Ureter (tissue), 1 donor: ENCODE data around the gene MAN2A1. TPM values are rescaled to one million over a fixed set of nuclear protein-coding genes. Genes with fewer than 3 reads are reported as not detected.

Experiments
- DNase-seq: peaks from one replicate; pipeline ENCODE4 v3.0.0-alpha.2; 2020; ENCODE audit warnings: low spot score
- total RNA-seq: library from RNA; stranded (reverse); gene quantifications from one replicate; pipeline ENCODE4 v1.2.4, GENCODE V29; 2023
- donor health status: DM: yes; HTN: yes; CAD: no.

Gene MAN2A1
- total RNA-seq, 1 donor from 2014 or later: 56.9 TPM

DNA sequence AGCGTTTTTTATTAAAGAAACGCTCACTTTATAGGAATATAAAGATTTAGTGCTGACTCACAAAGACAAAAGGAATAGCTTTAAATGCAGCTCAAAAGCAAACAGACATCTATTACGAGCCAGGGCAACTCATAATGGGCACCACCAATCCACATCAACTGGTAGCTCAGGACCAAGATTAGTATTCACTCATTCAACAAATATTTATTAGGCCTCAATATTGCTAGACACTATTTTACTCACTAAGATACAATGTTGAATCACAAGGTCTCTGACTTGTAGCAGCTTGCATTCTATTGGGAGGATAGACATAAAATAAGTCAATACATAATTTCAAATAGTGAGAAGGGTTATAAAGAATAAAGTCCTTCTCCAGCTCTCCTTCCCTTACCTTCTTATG, 8.0 kb upstream of the MAN2A1 start:
- no peak for DNase-seq

DNA sequence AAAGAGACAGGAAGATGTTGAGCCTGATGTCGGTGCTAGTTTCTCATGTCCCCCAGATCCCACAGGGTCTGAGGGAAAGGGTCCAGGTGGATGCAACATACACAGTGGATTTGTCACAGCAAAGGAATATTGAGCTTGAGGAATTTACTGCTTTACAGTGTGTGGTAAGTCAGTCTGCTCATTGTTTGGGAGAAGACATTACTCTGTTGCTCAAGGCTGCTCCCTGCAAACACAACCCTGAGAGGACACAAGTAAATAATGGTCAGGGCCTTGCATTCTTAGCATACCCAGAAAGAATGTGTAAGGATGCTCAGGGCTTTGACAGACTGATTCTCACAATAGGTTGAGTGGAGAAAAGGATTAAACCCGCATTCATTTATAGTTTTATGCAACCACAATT, 7.3 kb upstream of the MAN2A1 start:
- DNase-seq: no peak

DNA sequence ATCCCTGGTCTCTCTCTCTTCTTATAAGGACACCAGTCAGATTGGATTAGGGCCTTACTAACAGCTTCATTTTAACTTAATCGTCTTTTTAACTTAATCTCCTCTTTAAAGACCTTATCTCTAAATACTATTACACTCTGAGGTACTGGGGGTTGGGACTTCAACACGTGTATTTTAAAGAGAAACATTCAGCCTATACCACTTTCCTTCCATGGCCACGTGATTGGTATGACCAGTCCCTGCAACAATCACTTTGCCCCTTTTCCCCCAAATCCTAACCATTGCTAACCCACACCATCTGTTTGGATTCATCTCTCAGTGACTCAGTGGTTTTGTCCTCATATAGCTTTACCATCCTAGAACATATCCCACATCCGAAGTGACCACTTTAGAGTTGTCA, 3.8 kb upstream of the MAN2A1 start:
- no peak for DNase-seq

DNA sequence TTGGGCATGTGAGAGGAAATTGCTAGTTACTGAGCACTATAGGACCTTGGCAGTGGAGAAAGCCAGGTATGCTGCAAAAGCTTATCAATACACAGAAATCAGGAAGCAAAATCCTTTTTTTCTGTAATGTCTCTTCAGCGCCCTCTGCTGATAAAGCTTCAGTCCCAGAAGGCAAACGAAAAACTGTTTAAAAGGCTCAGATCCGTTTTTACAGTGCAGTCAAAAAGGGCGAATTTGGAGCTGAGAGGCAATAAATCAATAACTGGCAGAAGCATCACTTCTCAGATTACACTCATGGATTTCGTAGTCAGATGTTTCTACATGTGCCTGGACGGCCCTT, 1.1 kb upstream of the MAN2A1 start:
- no peak for DNase-seq

DNA sequence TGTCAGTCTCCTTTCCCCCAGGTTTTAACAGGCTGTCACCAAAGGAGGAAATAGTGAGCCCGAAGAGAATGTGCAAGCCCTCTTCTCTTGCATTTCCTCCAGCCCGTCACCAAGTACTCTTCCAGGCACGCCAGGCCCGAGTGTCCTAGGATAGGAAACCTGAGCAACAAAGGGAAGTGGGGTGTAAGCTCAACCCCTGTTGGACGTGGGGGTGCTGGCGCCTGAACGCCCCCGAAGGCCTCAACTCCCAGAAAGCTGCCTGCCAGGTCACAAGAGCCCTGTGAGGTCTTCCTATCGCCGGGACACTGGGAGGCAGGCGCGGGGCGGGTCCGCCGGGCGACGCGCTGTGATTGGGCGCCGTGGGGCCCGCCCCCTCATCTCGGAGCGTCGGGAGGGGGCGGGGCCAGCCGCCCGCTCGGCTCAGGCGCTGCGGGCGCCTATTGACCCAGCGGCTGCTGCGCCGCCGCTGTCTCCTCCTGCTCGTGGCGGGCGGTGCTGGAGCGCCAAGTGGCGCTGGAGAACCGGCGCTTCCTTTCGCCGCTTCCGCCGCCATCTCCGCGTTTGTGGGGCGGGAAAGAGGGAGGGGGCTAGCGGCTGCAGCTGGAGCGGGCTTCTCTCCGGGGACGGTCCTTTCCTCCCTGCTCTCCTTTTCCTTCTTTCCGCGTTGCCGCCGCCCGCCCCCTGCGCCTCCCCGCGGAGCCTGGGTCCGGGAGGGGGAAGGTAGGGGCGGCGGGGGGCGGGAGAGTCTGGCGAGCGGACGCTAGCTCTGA, 572 bp upstream of the MAN2A1 start:
- peak; percentile 88 for DNase-seq

DNA sequence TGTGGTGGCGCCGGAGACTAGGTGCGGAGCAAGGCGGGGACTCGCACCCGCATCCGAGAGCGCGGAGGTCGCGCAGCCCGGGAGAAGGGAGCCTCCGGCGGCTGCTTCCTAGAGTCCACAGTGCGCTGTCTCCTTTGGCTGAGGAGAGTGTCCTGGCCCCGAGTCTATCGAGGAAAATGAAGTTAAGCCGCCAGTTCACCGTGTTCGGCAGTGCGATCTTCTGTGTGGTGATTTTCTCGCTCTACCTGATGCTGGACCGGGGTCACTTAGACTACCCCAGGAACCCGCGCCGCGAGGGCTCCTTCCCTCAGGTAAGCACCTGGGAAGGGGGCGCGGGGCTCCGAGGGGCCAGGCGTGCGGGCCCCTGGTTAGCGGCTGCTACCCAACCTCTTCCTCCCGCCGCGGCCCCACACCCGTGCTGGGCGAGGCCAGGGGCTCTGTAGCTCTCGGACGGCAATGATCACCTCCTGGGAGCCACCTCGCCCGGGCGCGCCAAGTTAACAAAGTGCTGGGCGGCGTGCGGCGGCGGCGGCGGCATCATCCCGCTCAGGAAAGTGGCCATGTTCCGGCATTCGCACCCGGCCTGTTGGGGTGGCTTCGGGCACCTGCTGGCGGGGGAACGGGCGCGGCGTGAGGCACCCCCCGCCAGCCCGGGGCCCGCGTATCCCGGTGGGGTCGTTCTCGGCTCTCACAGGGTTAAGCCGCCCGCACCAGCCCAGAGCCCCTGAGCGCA, 681 bp downstream of the MAN2A1 start:
- DNase-seq: peak; percentile 56

DNA sequence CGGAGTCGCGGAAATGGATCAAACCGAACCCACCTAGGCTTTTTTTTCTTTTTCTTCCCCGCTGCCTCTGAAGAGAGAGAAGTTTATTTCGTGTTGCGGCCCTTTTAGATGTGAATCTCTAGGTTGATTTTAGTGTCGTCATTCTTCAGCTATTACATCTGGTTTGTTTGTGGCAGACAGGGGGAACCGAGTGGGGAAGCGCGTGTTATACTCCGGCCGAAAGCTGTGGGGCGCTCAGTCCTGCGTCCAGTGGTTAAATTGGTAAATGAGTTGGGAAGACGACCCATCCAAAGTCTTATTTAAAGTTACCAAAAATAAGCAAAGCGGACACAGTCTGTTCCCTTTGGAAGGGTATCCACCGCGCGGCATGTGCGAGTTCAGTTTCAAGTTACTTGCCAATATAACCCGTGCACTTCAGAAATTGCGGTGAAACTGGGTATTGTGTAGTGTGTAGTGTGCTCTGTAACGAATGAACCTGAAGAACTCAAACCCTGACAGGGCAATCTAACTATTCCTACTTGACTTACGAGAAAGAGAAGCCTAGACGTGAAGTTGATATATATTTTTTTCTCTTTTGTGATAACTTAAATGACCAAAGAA, 1.3 kb downstream of the MAN2A1 start:
- peak; percentile 82 for DNase-seq

DNA sequence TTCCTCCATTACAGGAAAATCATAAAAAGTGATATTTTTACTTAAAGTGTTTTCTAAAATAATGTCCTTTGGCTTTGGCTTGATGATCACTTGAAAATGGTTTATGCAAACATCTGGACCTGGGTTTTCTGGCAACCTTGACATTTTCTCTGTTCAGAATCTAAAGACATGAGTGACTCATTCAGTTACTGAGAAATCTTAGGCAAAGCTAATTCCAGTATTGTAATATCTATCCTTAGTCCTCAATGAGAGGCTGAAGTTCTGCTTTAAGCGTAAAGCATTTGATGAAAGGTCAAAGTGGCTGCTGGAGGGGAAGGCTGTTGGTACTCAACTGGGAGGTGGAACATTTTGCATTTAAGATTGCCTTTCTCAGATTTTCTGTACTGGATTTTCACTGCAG, 2.3 kb downstream of the MAN2A1 start:
- no peak for DNase-seq

DNA sequence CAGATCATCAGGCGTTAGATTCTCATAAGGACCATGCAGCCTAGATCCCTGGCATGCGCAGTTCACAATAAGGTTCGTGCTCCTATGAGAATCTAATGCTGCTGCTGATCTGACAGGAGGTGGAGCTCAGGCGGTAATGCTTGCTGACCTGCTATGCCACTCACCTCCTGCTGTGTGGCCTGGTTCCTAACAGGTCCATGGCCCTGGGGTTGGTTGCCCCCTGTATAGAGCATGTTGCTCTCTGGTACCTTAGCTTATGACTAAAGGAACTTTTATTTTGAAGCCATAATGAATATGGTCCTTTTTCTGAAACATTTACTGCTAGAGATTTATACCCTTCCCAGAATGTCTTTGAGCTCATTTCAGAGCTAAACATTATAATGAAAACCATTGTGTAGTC, 3.1 kb downstream of the MAN2A1 start:
- no peak for DNase-seq

DNA sequence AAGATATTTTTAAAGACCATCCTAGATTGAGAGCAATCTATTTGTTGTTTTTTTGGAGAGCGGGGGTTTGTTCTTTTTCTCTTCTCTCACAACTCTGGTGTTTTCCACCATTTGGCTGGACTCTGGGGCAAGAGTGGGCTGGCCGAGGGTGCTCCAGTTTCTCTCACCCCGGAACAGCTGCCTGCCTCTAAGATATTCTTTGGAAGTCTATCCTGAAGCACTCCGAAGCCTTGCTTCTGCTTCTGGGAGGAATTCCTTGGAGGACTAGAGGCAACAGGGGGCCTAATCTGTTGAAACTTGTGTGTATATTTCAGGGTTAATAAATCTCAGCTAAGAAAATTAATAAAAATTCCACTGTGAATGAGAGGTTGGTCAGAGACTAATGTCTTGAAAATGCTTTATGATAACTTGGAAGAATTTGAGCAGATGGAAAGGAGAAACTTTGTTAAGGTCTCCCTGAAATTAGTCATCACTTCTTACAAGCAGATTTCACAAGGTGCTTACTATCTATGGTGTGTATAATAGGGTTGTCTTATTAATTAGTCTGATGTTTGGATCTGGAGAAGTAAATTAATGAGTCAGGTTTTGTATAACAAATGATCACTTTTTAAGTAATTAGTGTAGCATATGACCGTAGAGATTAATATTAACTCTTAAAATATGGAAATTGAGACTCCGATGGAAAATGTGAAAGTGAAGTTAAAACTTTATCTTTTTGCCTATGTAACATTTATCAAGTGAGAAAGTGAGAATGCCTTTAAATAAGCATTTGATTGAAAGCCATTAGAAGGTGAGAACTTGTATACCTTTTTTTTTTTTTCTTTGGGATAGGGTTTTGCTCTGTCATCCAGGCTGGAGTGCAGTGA, 4.0 kb downstream of the MAN2A1 start:
- no peak for DNase-seq

DNA sequence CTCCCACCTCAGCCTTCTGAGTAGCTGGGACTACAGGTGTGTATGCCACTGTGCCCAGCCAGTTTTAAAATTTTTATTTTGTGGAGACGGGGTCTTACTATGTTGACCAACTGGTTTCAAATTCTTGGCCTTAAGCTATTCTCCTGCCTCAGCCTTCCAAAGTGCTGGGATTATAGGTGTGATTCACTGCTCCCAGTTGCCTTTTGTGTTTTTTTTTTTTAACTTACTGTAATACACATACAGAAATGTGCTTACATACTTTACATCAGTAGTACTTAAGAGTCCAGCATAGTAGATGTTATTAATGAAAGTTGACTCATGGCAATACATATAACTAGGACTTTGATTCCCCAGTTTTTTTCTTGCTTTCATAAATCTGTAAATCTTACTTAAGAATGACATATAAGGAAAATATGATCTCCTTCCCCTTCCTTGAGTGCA, 4.7 kb downstream of the MAN2A1 start:
- no peak for DNase-seq

DNA sequence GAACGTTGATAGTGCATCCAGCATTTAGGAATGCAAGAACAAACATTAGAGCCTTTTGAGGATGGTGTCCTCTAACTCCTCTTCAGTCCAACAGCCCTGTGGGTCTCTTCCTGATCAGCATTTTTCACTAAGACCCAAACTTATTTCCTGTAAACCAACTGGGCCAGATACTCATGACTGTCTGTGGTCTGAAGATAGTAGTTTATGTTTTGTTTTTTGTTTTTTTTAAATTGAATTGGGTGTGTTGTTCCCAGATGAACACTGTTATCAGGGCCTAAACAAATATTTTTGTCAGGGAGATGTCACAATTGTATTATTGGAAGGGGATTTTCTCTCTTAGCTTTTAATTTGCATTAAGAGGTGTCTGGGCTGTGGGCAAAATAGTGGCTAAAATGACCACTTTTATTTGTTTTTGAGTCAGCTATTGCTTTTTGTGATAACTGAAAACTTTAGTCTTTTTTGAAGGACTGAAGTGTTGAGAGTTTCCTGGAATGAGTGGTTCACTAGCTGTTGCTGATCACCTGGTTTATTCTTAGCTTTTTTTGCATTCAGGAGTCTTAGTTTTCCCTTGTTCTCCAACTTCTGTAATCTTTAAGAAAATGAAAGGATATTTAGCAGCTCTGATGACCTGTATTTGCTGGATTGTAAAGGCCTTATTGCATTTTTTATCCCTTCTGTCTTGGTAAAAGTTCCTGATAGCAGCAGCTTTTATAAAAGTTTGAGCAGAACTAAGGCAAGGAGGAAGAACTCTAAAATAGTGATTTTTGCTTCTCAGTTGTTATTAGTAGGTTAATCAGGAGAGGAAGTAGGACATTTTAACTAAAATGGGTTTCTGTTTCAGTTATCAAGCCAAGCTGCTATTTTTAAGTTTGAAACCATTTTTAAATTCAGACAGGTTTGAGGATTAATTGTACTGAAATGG, 5.5 kb downstream of the MAN2A1 start:
- no peak for DNase-seq

DNA sequence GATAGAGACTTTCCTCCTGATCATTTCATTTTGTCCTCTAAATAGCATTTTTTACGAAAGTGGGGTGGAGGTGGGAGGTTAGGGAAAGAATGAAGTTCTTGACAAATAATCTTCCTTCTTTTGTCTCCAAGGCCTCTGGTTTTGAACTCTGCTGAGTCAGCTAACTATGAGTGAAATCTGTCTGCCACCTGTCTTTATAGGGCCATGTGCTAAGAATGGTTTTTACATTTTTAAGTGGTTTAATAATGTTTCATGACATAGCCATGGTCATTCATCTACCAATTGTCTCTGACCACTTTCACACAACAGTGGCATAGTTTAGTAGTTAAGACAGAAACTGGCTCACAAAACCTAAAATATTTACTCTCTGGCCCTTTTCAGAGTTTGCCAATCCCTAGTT, 7.6 kb downstream of the MAN2A1 start:
- DNase-seq: no peak

DNA sequence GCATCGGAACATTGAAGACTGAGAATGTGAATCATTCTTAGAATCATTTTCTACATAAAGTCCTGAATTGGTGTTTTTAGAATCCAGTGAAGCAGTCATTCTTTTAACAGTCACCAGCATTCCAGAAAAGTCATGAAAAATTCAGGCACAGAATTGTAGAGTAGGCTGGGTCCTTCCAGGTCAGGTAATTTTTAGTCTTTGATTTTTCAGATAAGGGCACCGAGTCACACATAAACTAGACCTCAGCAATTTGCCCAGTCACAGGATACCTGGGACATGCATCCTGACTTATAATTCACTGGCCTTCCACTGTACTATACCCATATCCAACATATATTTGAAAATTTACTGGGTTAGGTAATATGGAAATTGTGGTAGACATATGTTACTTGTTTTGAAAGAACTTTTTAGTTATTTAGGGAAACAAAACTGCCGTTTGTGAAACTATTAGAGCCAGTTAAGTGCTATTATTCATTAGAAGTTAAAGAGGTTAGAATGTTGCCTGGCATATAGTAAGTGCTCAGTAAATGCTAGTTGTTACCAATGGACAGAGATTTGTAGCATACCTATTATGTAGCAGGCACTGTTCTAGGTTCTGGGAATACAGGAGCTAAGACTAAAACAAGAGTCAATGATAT, 10.9 kb downstream of the MAN2A1 start:
- no peak for DNase-seq

DNA sequence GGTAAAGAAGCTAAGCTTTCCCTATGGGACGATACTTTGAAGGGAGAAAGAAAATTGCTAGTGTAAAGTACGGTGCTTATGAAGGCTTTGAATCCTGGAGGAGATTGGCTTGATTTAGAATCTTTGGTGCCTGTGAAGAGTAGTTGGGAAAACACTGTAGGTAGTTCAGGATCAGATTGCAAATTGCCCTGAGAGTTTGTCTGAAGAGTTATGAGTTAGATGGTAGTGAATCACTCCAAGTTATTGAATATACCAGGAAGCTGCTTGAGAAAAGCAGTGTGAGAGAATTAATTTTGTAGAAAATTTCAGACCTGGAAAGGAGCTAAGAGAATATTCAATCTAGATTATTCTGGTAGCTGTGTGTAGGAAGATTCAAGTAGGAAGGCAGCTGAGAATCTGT, 11.5 kb downstream of the MAN2A1 start:
- no peak for DNase-seq

DNA sequence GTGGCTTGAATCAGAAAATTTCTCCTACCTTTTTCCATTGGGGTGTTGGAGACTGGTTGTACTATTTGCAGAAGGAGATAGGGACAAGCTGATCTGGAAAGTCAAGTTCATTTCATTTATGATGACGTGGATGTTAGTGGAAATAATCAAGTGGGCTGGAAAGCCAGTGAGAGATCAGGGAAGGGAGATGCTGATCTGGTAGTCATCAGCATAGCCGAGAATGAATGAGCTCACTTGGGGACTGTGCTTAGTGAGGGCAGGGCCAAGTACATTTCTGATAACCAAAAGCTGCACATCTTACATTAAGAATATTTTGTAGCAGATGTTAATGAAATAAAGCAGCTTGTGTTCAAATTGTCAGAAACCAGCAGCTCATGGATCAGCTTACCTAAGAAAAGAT, 12.1 kb downstream of the MAN2A1 start:
- DNase-seq: no peak

DNA sequence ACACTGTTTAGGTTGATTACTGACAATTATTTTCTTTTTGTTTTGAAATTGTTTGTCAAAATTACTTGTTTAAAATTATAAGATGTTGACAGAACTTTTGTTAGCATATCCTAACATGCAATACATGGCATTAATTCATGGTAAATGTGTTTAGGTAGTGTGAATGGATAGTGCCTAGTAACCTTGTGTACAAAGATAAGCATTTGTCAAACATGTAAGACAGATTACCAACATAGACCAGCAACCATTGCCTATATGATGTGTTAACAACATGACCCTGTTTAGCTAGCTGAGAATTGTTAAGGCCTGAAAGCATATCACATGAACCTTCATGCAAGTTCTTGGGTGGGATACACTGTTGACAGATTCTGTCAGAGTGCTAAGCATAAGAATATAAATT, 13.4 kb downstream of the MAN2A1 start:
- DNase-seq: no peak

DNA sequence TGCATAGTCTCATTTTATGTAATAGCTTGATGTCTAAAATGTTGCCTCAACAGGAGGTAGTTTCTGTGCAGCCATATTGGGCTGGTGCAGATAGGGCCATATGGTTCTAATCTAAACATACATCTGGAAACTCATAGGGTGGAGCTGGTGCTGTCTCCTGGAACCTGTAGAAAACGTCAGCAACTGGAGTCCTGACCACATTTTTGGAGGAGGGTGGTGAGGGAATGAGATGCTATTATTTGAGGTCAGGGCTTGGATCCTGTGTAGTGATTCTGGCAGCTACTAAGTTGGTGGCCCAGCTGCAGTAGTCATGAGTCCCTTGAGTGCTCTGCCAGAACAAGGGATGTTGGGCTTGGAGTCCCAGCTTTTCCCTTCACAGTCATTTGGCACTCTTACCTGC, 14.1 kb downstream of the MAN2A1 start:
- no peak for DNase-seq

DNA sequence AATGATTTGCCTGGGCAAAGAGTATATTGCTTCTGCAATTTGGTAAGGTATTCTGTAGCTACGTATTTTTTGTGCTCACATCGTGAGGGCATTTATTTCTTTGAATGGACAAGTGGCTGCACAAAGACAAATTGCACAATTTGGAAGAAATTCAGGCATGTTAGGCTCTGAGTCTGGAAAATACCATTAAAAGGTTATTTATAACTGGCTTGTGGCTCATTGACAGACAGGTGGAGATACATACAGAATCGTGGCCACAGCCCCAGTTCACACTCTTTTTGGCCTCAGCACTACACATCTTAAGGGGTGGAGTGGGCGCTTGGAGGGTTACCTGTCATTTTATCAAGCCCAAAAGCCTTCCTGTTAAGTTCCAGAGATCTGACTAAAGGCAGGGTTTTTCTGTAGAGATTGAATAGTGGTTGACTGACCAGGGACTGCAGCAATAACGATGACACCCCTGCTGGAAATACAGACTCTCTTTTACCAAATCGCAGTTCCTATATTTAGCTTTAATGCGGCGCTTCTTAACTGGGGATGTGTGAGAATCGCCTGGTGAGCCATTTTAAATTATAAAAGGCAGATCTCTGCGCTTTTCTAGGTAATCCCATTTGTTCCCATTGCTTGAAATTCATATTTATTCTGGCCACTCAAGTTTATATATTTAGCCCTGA, 14.7 kb downstream of the MAN2A1 start:
- DNase-seq: no peak

DNA sequence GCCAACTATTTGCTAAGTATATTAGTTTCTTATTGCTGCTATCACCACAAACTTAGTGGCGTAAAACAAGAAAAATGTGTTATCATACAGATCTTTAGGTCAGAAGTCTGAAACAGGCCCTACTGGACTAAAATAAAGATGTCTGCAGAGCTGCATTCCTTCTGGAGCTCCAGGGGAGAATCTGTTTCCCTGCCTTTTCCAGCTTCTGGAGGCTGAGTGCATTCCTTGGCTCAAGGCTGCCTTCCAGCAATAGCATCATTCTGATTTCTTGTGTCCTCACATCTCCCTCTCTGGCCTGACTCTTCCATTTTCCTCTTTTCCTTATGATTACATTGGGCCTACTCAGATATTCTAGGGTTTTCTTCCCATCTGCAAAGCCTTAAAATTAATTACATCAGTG, 15.9 kb downstream of the MAN2A1 start:
- DNase-seq: no peak
